ENCODE measurements around the gene OVCH2.

GRCh38 chr11:7688238-7688826 is 17.9 kb downstream of the OVCH2 start:
- TF ChIP-seq CTCF (IDR thresholded peaks at IDR 0.05; ENCODE audit: borderline replicate concordance, extremely low read depth, low read length, poor library complexity, severe bottlenecking) = peak; percentile 72
- TF ChIP-seq EZH2 (IDR thresholded peaks at IDR 0.05; ENCODE audit: borderline replicate concordance, low read depth, low read length, severe bottlenecking) = no peak

All from DND-41 (cell line).